GM19467 (cell line): ENCODE measurements around the gene RAI14.

Experiments used
- ATAC-seq: cut with Tn5 transposase; IDR thresholded peaks from one replicate; pipeline ENCODE4 v1.9.1; 2021; ENCODE audit warnings: mild to moderate bottlenecking, moderate library complexity; ENCODE audit not compliant: unreplicated experiment

RAI14 gene

GRCh38 chr5:34656001-34656699, at the start of gene RAI14:
Gene RAI14 (plus strand): TSS chr5:34656328. CDS start chr5:34686920, 30,592 bp downstream.
- no peak for ATAC-seq

GRCh38 chr5:34608368-34608767, 47.8 kb upstream of the RAI14 start:
- no peak for ATAC-seq

- no peak for ATAC-seq
Observed at GRCh38 chr5:34608859-34609648, 47.1 kb upstream of the RAI14 start.

- ATAC-seq = no peak
Observed at GRCh38 chr5:34609951-34610441, 46.1 kb upstream of the RAI14 start.

GRCh38 chr5:34610546-34610945, 45.6 kb upstream of the RAI14 start:
- ATAC-seq = no peak

- no peak for ATAC-seq
Observed at GRCh38 chr5:34611464-34612415, 44.4 kb upstream of the RAI14 start.

- ATAC-seq = no peak
Observed at GRCh38 chr5:34616651-34617050, 39.5 kb upstream of the RAI14 start.

- ATAC-seq = no peak
Observed at GRCh38 chr5:34618371-34619065, 37.6 kb upstream of the RAI14 start.

GRCh38 chr5:34620185-34620584, 35.9 kb upstream of the RAI14 start:
- ATAC-seq = no peak

- no peak for ATAC-seq
Observed at GRCh38 chr5:34621277-34622097, 34.6 kb upstream of the RAI14 start.

GRCh38 chr5:34622098-34622400, 34.1 kb upstream of the RAI14 start:
- no peak for ATAC-seq

- no peak for ATAC-seq
Observed at GRCh38 chr5:34624691-34625090, 31.4 kb upstream of the RAI14 start.

- ATAC-seq = no peak
Observed at GRCh38 chr5:34625246-34625645, 30.9 kb upstream of the RAI14 start.

GRCh38 chr5:34626036-34626435, 30.1 kb upstream of the RAI14 start:
- no peak for ATAC-seq

GRCh38 chr5:34626751-34627150, 29.4 kb upstream of the RAI14 start:
- no peak for ATAC-seq

- no peak for ATAC-seq
Observed at GRCh38 chr5:34627794-34628193, 28.3 kb upstream of the RAI14 start.

GRCh38 chr5:34628373-34628772, 27.8 kb upstream of the RAI14 start:
- ATAC-seq = no peak

GRCh38 chr5:34630596-34630995, 25.5 kb upstream of the RAI14 start:
- ATAC-seq = no peak

- ATAC-seq = no peak
Observed at GRCh38 chr5:34632807-34633422, 23.2 kb upstream of the RAI14 start.
